Astrocyte (in vitro differentiated cells and primary cell): ENCODE data around the gene RUNX1. TPM values are rescaled to one million over a fixed set of nuclear protein-coding genes. Genes with fewer than 3 reads are reported as not detected.

Source experiments
- DNase-seq: peaks from one replicate; pipeline ENCODE4 v3.0.0-alpha.2; 2010; ENCODE audit warnings: low read depth
- FAIRE-seq: peaks from 2 replicates; lab custom pipeline; 2011; peaks lifted over from hg19 to GRCh38; lab: Jason Lieb, UNC
- H2AFZ ChIP-seq: 2 replicates; pipeline ENCODE4 v1.6.0; 2012; ENCODE audit warnings: low read depth, low read length, inconsistent platforms
- H3K27ac ChIP-seq: 2 replicates; pipeline ENCODE4 v1.5.1; 2011; ENCODE audit warnings: low read depth, low read length, inconsistent platforms
- H3K27me3 ChIP-seq: 2 replicates; pipeline ENCODE4 v1.6.0; 2011; ENCODE audit warnings: low read length, inconsistent platforms; ENCODE audit not compliant: insufficient read depth
- H3K36me3 ChIP-seq: 2 replicates; pipeline ENCODE4 v1.5.1; 2011; ENCODE audit warnings: low read length, inconsistent platforms; ENCODE audit not compliant: insufficient read depth
- H3K4me1 ChIP-seq: 2 replicates; pipeline ENCODE4 v1.5.1; 2011; ENCODE audit warnings: low read length, inconsistent platforms; ENCODE audit not compliant: insufficient read depth
- H3K4me2 ChIP-seq: 2 replicates; pipeline ENCODE4 v1.6.0; 2012; ENCODE audit warnings: low read length, inconsistent platforms
- H3K4me3 ChIP-seq: 2 replicates; pipeline ENCODE4 v1.5.1; 2011; ENCODE audit warnings: low read depth, mild to moderate bottlenecking, low read length, inconsistent platforms; ENCODE audit not compliant: insufficient read depth
- H3K79me2 ChIP-seq: 2 replicates; pipeline ENCODE4 v1.6.0; 2012; ENCODE audit warnings: mild to moderate bottlenecking, low read length, inconsistent platforms; ENCODE audit not compliant: insufficient read depth
- H3K9ac ChIP-seq: 2 replicates; pipeline ENCODE4 v1.6.0; 2012; ENCODE audit warnings: mild to moderate bottlenecking, low read length, inconsistent platforms
- H3K9me3 ChIP-seq: 2 replicates; pipeline ENCODE4 v1.5.1; 2012; ENCODE audit warnings: low read depth, mild to moderate bottlenecking, low read length, inconsistent platforms; ENCODE audit not compliant: insufficient read depth
- H4K20me1 ChIP-seq: 2 replicates; pipeline ENCODE4 v1.6.0; 2012; ENCODE audit warnings: low read length, inconsistent platforms; ENCODE audit not compliant: insufficient read depth
- H3K27ac Mint-ChIP-seq: one replicate; pipeline ENCODE4 v1.8.0; 2021; ENCODE audit warnings: mild to moderate bottlenecking, mixed read lengths; ENCODE audit not compliant: unreplicated experiment
- H3K27me3 Mint-ChIP-seq: one replicate; pipeline ENCODE4 v1.8.0; 2021; ENCODE audit warnings: low read depth, mixed read lengths; ENCODE audit not compliant: unreplicated experiment
- H3K36me3 Mint-ChIP-seq: one replicate; pipeline ENCODE4 v1.8.0; 2021; ENCODE audit warnings: low read depth, mixed read lengths; ENCODE audit not compliant: unreplicated experiment
- H3K4me1 Mint-ChIP-seq: one replicate; pipeline ENCODE4 v1.8.0; 2021; ENCODE audit warnings: low read depth, mixed read lengths; ENCODE audit not compliant: unreplicated experiment
- H3K4me3 Mint-ChIP-seq: one replicate; pipeline ENCODE4 v1.8.0; 2021; ENCODE audit warnings: mild to moderate bottlenecking, moderate library complexity, mixed read lengths; ENCODE audit not compliant: unreplicated experiment
- H3K9me3 Mint-ChIP-seq: one replicate; pipeline ENCODE4 v1.8.0; 2021; ENCODE audit warnings: mild to moderate bottlenecking, mixed read lengths; ENCODE audit not compliant: unreplicated experiment
- EZH2 ChIP-seq: IDR thresholded peaks from 2 replicates; pipeline ENCODE4 v1.6.1; 2012; ENCODE audit warnings: mild to moderate bottlenecking, low read length, inconsistent platforms; ENCODE audit not compliant: insufficient read depth
- total RNA-seq: library from RNA; stranded (reverse); gene quantifications from 2 replicates; pipeline ENCODE4 v1.2.1, GENCODE V29; 2021
- TF ChIP-seq, protein P1 (sequence below): IDR thresholded peaks from 2 replicates; pipeline ENCODE4 v1.5.1; 2011; ENCODE audit warnings: low read depth, mild to moderate bottlenecking, inconsistent platforms, low read length, moderate library complexity; ENCODE audit not compliant: insufficient read depth

The RUNX1 gene
- total RNA-seq, 1 donor from 2014 or later, result 84.6 TPM

DNA sequence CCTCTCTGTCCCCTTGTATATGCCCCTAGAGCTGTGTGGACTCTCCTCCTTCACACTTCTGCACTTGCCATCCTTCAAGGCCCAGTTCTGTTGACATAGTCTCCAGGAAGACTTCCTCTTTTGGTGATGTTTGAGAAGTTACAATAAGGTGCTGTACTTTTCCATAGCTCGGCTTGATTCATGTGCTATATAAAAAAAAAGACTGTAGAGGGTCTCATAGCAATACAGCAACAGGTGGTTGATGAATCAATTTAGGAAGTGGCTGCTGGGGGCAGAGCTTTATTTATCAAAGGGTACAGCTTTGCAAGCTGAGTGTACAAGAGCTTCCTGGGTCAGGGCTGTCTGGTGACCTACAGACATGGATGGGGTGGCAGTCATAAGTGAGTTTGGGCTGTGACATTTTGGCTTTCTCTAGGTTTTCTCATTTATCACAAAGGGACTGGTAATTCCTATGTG, 102.7 kb downstream of the RUNX1 start:
- H3K4me3 Mint-ChIP-seq, result no peak overlapping the region
- Histone ChIP-seq H3K36me3 (no peaks in the 10 kb centered on the region), H3K4me2 (no peak overlapping the region), H4K20me1 (no peaks in the 10 kb centered on the region), H3K79me2 (peaks cover 2% of the 10 kb centered on the region), H3K9ac (no peak overlapping the region), H3K9me3 (no peaks in the 10 kb centered on the region), H3K27ac (no peak overlapping the region), H3K27me3 (no peaks in the 10 kb centered on the region), H2AFZ (no peak overlapping the region), H3K4me3 (no peak overlapping the region), H3K4me1 (no peaks in the 10 kb centered on the region)
- no peak for DNase-seq
- peaks cover 42% of the 10 kb centered on the region for H3K4me1 Mint-ChIP-seq
- H3K27me3 Mint-ChIP-seq, result no peaks in the 10 kb centered on the region
- no peak overlapping the region for H3K27ac Mint-ChIP-seq
- TF ChIP-seq EZH2, result no peak
- TF ChIP-seq, protein P1, sequence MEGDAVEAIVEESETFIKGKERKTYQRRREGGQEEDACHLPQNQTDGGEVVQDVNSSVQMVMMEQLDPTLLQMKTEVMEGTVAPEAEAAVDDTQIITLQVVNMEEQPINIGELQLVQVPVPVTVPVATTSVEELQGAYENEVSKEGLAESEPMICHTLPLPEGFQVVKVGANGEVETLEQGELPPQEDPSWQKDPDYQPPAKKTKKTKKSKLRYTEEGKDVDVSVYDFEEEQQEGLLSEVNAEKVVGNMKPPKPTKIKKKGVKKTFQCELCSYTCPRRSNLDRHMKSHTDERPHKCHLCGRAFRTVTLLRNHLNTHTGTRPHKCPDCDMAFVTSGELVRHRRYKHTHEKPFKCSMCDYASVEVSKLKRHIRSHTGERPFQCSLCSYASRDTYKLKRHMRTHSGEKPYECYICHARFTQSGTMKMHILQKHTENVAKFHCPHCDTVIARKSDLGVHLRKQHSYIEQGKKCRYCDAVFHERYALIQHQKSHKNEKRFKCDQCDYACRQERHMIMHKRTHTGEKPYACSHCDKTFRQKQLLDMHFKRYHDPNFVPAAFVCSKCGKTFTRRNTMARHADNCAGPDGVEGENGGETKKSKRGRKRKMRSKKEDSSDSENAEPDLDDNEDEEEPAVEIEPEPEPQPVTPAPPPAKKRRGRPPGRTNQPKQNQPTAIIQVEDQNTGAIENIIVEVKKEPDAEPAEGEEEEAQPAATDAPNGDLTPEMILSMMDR, result no peak
- H3K36me3 Mint-ChIP-seq, result peaks cover 4% of the 10 kb centered on the region
- FAIRE-seq, result no peak
- H3K9me3 Mint-ChIP-seq, result peaks cover 3% of the 10 kb centered on the region

DNA sequence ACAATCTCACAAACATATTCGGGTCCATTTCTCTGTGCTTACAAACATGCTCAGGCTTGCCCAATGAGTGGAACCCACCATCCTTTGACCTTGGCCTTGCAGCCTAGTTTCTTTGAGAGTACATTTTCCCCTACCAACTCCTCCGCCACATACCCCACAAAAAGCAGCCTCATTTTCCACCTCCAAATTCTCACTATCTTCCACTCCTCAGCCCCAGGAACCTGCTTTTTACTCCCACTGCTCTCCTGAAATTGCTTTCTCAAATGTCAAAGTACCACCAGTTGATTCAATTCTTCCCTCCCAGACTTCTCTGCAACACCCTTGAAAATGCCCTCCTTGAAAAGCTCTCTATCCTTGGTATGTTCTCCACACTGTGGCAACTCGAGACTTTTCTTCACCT, 103.8 kb downstream of the RUNX1 start:
- Histone ChIP-seq H3K36me3 (no peaks in the 10 kb centered on the region), H3K9me3 (no peaks in the 10 kb centered on the region), H3K4me2 (no peak overlapping the region), H2AFZ (no peak overlapping the region), H3K4me1 (no peaks in the 10 kb centered on the region), H3K79me2 (peaks cover 2% of the 10 kb centered on the region), H4K20me1 (no peaks in the 10 kb centered on the region), H3K9ac (no peak overlapping the region), H3K27me3 (no peaks in the 10 kb centered on the region), H3K27ac (no peak overlapping the region), H3K4me3 (no peak overlapping the region)
- FAIRE-seq, result no peak
- H3K27ac Mint-ChIP-seq, result peak overlapping the region; percentile 37
- H3K4me1 Mint-ChIP-seq, result peaks cover 39% of the 10 kb centered on the region
- TF ChIP-seq, protein P1, result no peak
- TF ChIP-seq EZH2, result no peak
- H3K4me3 Mint-ChIP-seq, result peak overlapping the region; percentile 42
- DNase-seq, result no peak
- H3K9me3 Mint-ChIP-seq, result peaks cover 3% of the 10 kb centered on the region
- no peaks in the 10 kb centered on the region for H3K27me3 Mint-ChIP-seq
- peaks cover 4% of the 10 kb centered on the region for H3K36me3 Mint-ChIP-seq

DNA sequence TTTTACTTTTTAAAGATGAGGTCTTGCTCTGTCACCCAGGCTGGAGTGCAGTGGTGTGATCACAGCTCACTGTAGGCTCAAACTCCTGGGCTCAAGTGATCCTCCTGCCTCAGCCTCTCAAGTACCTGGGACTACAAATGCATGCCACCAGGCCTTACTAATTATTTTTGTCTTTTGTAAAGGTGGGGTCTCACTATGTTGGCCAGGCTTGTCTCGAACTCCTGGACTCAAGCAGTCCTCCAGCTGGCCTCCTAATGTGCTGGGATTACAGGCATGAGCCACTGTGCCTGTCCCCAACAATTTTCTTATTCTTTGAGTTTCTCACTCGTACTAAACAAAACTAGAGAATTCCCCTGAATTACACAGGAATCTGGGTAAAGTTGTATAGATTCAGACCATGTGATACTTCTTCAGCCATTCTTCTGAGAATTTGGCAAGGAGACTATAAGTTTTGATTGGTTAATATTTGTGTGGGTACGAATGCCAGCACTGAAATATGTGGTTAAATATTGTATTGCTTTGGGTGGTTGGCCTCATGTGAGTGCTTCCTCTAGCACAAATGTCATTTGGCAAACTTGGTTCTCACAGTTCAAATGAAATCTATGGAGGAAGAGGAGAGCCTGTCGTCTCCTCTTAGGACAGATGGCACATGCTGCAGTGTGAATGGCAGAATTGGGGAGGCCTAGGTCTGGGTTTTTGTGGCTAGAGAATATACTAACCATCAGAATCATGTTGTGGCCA, 104.9 kb downstream of the RUNX1 start:
- Histone ChIP-seq H4K20me1 (no peaks in the 10 kb centered on the region), H3K9me3 (no peaks in the 10 kb centered on the region), H3K4me1 (peaks cover 4% of the 10 kb centered on the region), H2AFZ (no peak overlapping the region), H3K27me3 (no peaks in the 10 kb centered on the region), H3K79me2 (peaks cover 2% of the 10 kb centered on the region), H3K27ac (no peak overlapping the region), H3K4me3 (no peak overlapping the region), H3K36me3 (no peaks in the 10 kb centered on the region), H3K4me2 (no peak overlapping the region), H3K9ac (no peak overlapping the region)
- Mint-ChIP-seq H3K36me3 (peaks cover 4% of the 10 kb centered on the region), H3K27ac (no peak overlapping the region), H3K4me1 (peaks cover 40% of the 10 kb centered on the region), H3K27me3 (no peaks in the 10 kb centered on the region), H3K9me3 (peaks cover 3% of the 10 kb centered on the region), H3K4me3 (no peak overlapping the region)
- DNase-seq (no peak), FAIRE-seq (no peak)
- TF ChIP-seq, protein P1, result no peak
